Measurements from ENCODE around the gene STIMATE.

GRCh38 chr3:52794612-52795099, 102.7 kb downstream of the STIMATE start, which contains the start of gene ITIH3:
- TF ChIP-seq CTCF (IDR thresholded peaks at IDR 0.05) = no peak
- no peak for TF ChIP-seq EP300 (IDR thresholded peaks at IDR 0.05; ENCODE audit: low read depth)
- no peak for TF ChIP-seq POLR2A (IDR thresholded peaks at IDR 0.05)
- TF ChIP-seq POLR2AphosphoS5 (IDR thresholded peaks at IDR 0.05) = no peak
